Upper lobe of right lung (tissue), 1 donor: ENCODE data around the gene MAP4K5. TPM values are rescaled to one million over a fixed set of nuclear protein-coding genes. Genes with fewer than 3 reads are reported as not detected.

Source experiments
- ATAC-seq: fragments of 200-7000 bp; cut with Tn5 transposase; one replicate; pipeline ENCODE4 v1.9.1; 2020; ENCODE audit warnings: mild to moderate bottlenecking, moderate library complexity
- DNase-seq: peaks from one replicate; pipeline ENCODE4 v3.0.0-alpha.2; 2020
- H3K27ac ChIP-seq: fragments of 200-600 bp; one replicate; pipeline ENCODE4 v1.8.0; 2022
- H3K27me3 ChIP-seq: fragments of 200-600 bp; one replicate; pipeline ENCODE4 v1.8.0; 2022; ENCODE audit warnings: mild to moderate bottlenecking
- H3K36me3 ChIP-seq: fragments of 200-600 bp; one replicate; pipeline ENCODE4 v1.8.0; 2022
- H3K4me1 ChIP-seq: fragments of 200-600 bp; one replicate; pipeline ENCODE4 v1.8.0; 2022
- H3K4me3 ChIP-seq: fragments of 200-600 bp; one replicate; pipeline ENCODE4 v1.8.0; 2022; ENCODE audit warnings: mild to moderate bottlenecking
- H3K9me3 ChIP-seq: fragments of 200-600 bp; one replicate; pipeline ENCODE4 v1.8.0; 2022
- CTCF ChIP-seq: fragments of 200-600 bp; IDR thresholded peaks from one replicate; pipeline ENCODE4 v1.8.0; 2022; ENCODE audit warnings: antibody characterized with exemption
- intact Hi-C: fragments of 100-400 bp; cut with DNase I; formaldehyde crosslinking; loops from one replicate; pipeline ENCODE4 v1.11.0; 2022
- total RNA-seq: library from RNA; stranded (reverse); fragmentation: NEBNext Ultra II Directional; extraction: Animal tissue kit (Norgen Biotek cat#: 25700); gene quantifications from one replicate; pipeline ENCODE4 v1.2.1, GENCODE V29; 2021
- donor health status: DM: no; HTN: yes; CAD: no; lungs with severe emphysema.

MAP4K5 gene
- total RNA-seq, 1 donor from 2014 or later, result 46.3 TPM

DNA sequence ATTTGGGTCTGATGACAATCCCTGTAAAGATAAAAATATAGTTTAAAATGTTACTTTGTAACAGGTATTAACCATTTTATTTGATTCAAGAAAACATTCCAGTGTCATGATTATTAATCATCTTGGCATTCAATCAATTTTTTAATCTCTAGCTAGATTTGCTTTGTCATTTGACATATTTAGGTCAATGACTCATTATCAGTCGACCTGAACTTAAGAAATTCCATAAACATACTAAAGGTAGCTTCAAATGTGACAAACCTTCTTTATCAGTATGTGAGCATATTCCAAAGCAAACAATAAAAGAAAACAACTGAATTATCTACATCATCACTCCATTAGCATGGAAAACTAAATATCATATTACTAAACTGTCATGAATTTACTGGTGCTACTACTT, 84.9 kb downstream of the MAP4K5 start:
- intact Hi-C loops, result no loop called here
- Histone ChIP-seq H3K9me3 (no peaks in the 10 kb centered on the region), H3K4me3 (no peak overlapping the region), H3K27ac (no peak overlapping the region), H3K27me3 (no peaks in the 10 kb centered on the region), H3K4me1 (no peaks in the 10 kb centered on the region), H3K36me3 (peaks cover 76% of the 10 kb centered on the region)
- DNase-seq (no peak), ATAC-seq (no peak)
- TF ChIP-seq CTCF, result no peak

DNA sequence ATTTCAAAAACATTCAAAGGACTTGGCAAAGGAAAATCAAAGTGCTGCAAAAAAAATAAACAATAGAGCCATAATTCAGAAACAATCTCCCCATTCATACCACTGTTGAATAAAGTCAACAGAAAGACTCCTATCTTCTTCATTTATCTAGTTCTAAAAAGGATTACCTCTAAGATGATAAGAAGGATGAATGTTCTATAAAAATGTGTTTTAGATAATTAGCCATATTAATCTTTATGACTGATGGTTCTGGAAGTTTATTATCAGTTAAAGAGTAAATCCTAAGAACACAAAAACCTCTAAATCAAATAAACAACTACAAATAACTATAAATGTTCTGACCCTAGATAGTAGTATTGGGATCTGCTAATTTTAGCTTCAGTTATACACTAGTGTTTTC, 97.8 kb downstream of the MAP4K5 start:
- no peak for TF ChIP-seq CTCF
- H3K27ac ChIP-seq, result no peak overlapping the region
- no peaks in the 10 kb centered on the region for H3K27me3 ChIP-seq
- peaks cover 60% of the 10 kb centered on the region for H3K36me3 ChIP-seq
- no peak overlapping the region for H3K4me3 ChIP-seq
- H3K9me3 ChIP-seq, result no peaks in the 10 kb centered on the region
- no peak for DNase-seq
- H3K4me1 ChIP-seq, result no peaks in the 10 kb centered on the region
- intact Hi-C loops, result no loop called here
- no peak for ATAC-seq

DNA sequence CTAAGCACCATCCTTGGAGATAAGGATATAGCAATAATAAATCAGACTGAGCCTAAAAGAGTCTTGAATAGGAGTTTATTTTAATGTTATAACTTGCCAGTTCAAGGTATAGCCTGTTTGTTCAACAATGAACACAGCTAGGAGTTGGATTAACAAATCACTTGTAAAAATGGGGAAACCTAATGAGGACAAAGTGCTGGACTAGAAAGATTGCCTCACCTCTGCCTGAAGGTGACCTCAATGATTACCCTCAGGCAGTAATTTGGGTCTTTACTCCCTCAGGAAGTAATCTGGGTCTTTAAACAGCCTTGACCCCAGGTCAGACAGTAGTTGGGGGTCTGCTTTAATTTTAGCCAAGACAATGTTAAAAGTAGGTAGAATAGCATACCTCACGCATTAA, 100.2 kb downstream of the MAP4K5 start:
- Histone ChIP-seq H3K36me3 (peaks cover 52% of the 10 kb centered on the region), H3K27me3 (no peaks in the 10 kb centered on the region)
- intact Hi-C loops, result no loop called here

GRCh38 chr14:50425816-50426215, 106.6 kb downstream of the MAP4K5 start:
- H3K4me3 ChIP-seq, result no peak overlapping the region
- H3K27ac ChIP-seq, result no peak overlapping the region
- intact Hi-C loops, result no loop called here
- DNase-seq (no peak), ATAC-seq (no peak)
- H3K27me3 ChIP-seq, result no peaks in the 10 kb centered on the region
- no peak for TF ChIP-seq CTCF
- H3K36me3 ChIP-seq, result peaks cover 61% of the 10 kb centered on the region
- no peaks in the 10 kb centered on the region for H3K9me3 ChIP-seq
- H3K4me1 ChIP-seq, result no peaks in the 10 kb centered on the region

More for the DNA sequence above, 100.2 kb downstream of the MAP4K5 start:
- Histone ChIP-seq H3K4me1 (no peaks in the 10 kb centered on the region), H3K9me3 (no peaks in the 10 kb centered on the region), H3K4me3 (no peak overlapping the region), H3K27ac (no peak overlapping the region)
- ATAC-seq (no peak), DNase-seq (no peak)
- TF ChIP-seq CTCF, result no peak

GRCh38 chr14:50425105-50425504, 107.3 kb downstream of the MAP4K5 start:
- intact Hi-C loops, result no loop called here
- ATAC-seq, result no peak

More at GRCh38 chr14:50425105-50425504, 107.3 kb downstream of the MAP4K5 start:
- H3K9me3 ChIP-seq, result no peaks in the 10 kb centered on the region
- TF ChIP-seq CTCF, result no peak
- H3K36me3 ChIP-seq, result peaks cover 68% of the 10 kb centered on the region
- no peaks in the 10 kb centered on the region for H3K27me3 ChIP-seq
- H3K4me1 ChIP-seq, result no peaks in the 10 kb centered on the region
- H3K4me3 ChIP-seq, result no peak overlapping the region
- DNase-seq, result no peak
- H3K27ac ChIP-seq, result no peak overlapping the region
